NT2/D1 (cell line): ENCODE data around the gene FAM118B.

ENCODE experiments used
- SUZ12 ChIP-seq: IDR thresholded peaks from 2 replicates; pipeline ENCODE4 v1.6.1; 2011; ENCODE audit not compliant: insufficient read length, insufficient read depth; ENCODE audit errors: extremely low read depth
- YY1 ChIP-seq: IDR thresholded peaks from 2 replicates; pipeline ENCODE4 v1.6.1; 2011; ENCODE audit not compliant: insufficient read length, insufficient read depth

GRCh38 chr11:126172596-126173038 is 39.0 kb upstream of the FAM118B start:
- TF ChIP-seq YY1 (no peak), SUZ12 (no peak)
